Measurements from ENCODE around the gene JPH2.
"Not testable (repeated sequence)": the region's sequence is repeated elsewhere in the genome, so short reads cannot be mapped to it uniquely, and the experiment has no call there.

The JPH2 gene

DNA sequence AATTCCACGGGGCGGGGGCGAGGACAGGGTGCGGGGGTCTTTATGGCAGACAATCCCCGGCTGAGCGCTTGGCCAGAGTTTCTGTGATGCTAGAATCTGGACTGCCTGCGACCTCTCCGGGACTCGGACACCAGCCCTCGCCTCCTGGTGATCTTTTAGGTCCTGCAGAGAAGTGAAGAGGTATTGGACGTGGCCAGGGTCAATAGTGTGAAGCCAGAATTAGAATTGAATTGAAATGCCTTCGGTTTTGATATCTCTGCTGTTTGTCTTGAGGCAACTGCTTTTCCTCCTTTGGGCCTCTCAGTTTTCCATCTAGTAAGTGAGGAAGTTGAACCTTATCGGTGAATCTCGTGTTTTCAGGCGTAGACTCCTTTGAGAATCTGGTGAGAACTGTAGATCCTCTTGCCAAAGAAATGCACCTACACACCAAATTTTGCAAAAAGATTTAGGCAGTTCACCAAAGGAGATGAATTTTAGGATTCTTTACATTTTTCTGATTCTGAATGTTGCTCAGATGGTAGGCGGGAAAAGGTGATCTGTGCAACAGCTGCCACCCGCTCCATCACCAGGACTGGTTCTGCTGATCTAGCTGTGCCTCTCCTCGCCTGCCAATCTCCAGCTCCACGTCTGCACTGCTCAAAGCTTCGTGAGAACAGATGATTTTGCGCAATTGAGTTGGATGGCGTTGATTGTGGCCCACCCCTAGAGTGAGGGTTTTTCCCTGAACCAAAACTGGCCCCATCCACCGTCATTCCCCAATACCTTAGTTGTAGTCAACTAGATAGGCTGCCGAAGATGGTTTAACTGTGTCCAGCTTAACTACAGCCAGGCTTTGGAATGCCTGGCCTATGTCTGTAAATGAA lies 24.4 kb upstream of the JPH2 start:
- no peak for DNase-seq

DNA sequence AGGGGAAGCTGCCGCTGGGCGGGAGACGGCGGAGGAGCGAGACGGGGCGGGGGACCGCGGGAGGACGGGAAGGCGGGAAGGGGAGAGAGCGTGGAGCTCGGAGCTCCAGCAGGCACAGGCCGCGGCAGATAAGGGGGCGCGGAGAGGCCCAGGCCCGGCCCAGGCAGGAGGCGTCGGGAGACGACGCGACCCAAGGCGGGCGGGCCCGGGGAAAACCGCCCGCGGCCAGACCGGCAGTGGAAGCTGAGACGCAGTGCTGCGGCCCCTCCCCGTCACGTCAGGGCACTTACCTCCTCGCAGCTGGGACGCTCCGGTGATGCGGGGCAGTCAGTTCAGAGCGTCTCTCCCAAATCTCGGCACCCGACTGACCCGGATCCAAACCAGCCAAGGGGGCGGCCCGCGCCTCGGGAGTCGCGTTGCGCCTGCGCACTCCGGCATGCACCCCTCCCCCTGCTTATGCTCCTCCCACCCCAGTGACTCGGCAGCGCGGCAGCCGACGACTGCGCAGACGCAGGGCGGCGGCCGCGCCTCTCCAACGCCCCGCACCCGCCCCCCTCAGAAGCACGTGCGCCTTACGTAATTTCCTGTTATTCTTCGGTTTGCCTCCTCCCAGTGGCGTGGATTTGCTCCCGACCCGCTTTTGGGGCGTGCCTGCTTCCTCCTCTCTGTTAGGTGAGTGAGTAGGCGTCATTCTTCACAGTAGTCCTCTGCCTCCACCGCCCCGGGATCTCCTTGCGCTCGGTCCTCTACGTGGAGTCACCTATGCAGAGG lies 23.6 kb upstream of the JPH2 start, which contains the start of gene OSER1:
Gene OSER1, minus strand, starts transcription at position 366 of the 771 bp plus-strand sequence. CDS start 3,814 bp downstream, outside the sequence.
- peak; percentile 98 for DNase-seq

DNA sequence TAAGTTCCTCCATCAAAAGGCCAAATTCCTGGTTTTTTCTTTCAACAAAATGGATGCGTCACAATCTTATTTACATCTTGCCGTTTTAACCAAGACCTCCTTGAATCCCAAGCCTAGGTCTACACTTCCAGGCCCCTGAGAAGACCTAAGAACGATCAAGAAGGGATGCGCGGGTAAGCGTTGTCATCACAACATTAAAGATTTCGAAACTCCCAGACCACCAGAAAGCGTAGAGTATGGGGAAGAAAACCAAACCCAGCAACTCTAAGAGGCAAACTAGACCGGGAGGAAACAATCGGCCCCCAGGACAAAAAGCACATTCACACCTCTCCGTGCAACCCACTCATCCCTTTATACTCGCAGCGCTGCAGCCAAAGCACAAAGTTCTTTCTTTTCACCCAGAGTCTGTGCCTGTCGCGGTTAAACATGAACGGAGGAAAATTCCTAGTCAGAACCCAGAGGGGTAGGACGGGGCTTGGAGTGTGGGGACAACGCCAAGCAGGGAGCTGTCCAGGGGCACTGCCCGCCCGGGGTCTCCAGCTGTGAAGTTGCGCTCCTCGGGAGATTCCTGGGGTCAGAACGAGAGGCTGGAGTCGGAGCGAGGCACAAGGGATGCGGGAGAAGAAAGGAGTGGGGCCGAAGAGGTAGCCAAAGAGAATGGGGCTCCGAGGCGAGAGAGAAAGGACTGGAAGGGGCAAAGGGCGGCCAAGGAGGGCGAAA lies 22.9 kb upstream of the JPH2 start:
- peak; percentile 34 for DNase-seq

DNA sequence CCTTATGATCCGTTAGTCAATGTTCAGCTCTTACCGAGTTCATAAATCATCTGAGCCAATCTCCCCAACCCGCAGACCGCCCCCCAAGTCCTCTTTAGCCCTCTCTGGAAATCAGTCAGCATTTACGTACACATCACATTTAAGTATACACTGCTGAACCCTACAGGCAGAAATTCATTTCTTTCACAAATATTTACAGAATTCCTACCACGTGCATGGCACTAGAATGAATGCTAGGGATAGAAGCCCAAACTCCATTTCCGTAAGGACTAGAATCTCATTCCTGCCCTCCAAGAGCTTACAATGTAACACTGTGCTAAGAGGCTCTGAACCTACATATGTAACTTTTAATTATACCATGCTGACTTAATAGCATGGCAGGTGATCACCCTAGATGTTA lies 21.8 kb upstream of the JPH2 start:
- DNase-seq, result no peak

DNA sequence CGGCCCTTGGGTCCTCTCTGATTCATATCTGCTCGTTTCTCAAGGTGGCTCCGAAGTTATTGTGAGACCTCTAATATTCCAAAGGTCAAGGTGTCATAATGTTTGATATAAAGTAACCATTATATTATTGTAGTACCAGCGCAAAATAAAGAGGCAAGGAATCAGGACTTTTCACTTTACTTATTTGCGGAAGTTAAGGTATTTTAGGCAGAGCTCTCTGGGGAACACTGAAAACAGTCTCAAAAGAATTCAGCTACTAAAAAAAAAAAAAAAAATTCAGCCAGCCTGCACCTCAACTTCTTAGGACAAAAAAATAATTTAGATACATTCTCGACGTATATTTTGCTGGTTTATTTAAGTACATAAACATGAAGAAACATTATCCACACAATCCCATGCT lies 21.2 kb upstream of the JPH2 start:
- no peak for DNase-seq

DNA sequence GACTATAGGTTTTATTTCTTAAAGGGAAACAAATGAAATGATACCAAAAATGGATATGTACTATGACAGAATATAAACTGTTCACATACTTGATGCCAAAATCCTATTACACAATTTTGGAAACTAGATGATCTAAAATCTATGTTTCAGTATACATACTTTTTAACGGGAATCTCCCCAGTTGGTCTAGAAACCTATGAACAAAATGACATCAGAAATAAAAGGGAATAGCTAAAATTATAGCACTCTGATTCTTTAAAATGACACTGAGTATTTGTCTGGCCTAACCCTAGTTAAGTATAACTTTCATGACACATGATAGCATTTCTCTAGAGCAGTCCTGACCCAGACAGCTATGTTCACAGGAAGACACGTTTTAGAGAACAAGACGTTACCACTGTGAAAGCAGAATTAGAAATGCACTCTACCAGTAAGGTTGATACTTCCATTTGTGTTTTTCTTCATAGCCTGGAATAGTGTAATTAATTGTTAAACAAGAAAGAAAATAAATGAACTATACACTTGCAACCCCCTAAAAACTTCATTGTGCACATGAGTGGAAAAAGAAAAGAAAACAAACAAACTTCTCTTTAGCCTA lies 20.2 kb upstream of the JPH2 start:
- no peak for DNase-seq

DNA sequence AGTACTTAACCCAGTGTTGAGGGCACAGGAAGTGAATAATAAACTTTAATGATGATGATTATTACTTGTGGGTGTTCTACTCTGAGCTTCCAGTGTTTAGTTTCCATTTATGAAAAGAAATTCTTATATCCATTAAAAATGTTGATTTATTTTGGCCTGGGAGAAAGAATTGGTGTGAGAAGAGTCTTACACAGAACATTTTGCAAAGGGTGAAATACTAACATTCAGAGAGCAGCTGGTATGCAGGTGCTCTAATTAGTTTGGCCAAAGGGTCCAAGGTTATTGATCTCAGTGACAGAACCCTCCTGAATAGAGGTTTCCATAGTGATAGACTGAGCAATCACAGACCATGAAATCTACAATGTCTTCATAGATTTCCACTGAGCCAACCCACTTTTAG lies 19.1 kb upstream of the JPH2 start:
- no peak for DNase-seq

DNA sequence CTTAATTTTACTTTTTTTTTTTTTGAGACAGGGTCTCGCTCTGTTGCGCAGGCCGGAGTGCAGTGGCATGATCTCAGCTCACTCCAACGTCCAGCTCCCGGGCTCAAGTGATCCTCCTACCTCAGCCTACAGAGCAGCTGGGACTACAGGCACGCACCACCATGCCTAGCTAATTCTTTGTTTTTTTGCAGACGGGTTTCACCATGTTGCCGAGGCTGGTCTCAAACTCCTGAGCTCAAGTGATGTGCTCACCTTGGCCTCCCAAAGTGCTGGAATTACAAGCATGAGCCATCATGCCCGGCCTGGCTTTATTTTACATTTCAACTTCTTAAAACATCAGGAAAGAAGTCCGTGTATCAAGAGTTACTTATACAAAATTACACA lies 17.8 kb upstream of the JPH2 start:
- no peak for DNase-seq

DNA sequence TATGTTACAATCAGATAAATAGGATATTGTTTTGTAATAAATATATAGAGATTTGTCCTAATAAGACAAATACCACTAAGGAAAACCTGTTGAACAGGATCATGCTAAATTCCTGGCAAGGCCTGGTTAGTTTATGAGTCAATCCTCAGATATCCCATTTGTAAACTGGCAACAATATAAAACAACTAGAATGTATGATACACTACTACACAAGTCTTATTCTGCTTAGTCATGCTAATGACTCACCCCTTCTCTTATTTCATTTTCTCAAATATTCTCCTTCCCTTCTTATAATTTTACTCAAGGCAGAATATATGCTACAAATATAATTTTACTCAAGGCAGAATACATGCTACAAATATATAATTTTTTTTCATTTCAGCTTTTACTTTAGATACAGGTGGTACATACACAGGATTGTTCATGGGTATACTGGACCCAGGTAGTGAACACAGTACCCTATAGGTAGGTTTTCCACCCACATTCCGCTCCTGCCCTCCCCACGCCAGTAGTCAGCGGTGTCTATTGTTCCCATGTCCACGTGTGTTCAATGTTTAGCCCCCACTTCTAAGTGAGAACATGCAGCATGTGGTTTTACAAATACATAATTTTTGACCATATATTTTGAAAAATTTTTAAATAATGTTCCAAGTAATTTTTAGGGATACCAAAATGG lies 17.3 kb upstream of the JPH2 start:
- no peak for DNase-seq

DNA sequence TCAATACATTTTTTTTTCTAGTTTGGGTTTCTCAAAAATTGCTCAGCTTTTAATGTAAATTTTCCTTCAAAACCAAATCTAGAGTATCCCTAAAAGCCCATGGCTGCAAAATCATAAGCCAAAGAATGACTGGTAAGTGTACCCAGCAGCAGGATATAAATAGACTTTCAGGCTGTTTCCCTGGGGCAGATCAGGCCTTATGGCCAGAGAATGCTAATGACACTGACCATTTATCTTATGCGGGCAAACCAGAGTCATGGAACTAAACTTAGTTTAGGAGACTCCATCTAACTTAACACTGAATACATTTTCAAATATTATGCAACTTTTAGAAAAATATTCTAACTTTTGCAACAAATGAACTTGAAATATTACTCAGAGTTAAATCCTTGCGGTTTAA lies 16.2 kb upstream of the JPH2 start:
- DNase-seq, result no peak

DNA sequence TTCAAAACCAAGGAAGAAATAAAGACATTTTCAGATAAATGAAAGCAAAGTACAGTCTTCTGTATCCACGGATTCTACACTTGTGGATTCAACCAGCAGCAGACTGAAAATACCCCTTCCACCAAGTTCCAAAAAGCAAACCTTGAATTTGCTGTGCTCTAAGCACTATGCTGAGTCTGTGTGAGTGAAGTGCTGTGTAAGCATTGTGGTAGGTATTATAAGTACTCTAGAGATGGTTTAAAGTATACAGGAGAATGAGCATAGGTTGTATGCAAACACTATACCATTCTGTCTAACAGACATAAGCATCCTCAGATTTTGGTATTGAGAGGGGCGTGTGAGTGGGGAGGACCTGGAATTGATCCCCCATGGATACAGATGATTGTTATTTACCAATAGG lies 14.0 kb upstream of the JPH2 start:
- DNase-seq, result no peak

DNA sequence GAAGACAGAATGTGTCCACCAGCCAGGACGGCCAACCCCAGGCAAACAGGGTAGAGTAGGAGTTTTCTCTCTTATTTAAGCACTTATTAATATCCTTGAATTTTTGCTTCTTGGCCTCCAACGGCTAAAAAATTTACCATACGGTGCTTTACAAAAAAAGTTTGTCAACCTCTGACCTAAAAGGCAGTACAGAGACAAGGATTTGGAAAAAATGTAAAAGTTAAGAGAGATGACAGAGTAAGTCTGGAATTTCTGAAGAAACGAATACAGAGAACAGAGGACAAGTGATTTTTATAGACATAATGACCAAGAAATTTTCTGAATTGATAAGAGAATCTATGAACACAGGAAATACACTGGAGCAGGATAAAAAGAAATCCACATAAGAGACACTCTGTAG lies 13.4 kb upstream of the JPH2 start:
- no peak for DNase-seq

DNA sequence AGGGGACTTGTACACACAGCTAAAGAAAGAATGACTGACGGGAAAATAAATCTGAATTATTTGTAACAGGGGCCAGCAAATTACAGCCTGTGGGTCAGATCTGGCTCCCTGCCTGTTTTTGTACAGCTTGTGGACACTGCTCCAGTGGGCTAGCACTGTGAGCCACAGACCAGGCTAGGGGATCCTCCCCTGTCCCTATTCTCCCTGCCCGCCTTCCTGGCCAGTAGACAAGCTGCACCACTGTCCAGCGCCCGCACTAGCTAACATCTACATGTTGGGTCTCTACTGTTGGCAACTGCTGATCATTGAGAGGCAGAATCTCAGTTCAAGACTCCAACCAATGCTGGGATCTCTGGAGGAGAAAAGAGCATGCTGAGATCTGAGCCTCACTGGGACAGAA lies 12.9 kb upstream of the JPH2 start:
- DNase-seq, result no peak

DNA sequence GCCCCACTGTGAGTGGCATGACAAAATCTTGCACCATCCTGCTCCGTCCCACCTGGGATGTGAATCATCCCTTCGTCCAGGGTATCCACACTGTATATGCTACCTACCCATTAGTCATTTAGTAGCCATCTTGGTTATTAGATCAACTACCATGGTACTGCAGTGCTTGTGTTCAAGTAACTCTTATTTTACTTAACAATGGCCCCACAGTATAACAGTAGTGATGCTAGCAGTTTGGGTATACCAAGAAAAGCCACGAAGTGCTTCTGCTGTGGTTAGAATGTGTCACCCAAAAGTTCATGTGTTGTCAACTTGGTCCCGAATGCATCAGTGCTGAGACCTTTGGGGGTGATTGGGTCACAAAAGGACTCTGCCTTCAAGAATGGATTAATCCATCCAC lies 11.9 kb upstream of the JPH2 start:
- no peak for DNase-seq

DNA sequence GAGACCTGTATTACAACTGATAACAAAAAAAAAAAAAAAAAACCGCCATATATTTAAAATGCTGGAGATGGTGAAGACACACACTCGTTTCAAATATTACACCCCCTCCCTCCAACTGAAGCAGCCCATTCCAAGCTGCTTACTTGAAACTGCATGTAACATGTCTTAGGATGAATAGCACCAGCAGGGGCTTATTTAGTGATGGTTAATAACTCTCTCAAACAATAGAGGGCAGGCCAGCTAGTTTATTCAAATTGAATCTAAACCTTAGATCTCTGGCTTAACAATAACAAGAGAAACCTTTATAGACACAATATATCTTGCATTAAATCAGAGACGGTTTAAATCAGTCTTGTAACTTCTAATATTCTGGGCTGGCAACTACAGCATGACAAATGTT lies 9.3 kb upstream of the JPH2 start:
- DNase-seq, result no peak

DNA sequence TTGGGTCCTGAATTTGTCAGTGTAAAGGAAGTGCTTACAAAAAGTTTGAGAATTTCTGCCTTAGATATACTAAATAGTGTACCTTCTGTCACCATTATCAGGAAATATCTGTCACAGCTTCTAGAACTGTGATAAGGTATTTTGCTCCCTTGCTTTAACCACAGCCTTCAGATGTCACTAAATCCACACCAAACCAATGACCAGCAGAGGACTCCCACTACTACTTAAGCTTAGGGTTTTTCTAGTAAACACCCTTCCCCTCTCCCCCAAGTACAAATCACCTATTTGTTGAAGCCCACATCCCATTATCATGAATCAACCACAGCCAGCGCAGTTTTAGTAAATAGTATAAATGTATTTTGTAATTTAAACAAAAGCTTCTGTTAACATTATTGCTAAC lies 8.6 kb upstream of the JPH2 start:
- DNase-seq, result no peak

DNA sequence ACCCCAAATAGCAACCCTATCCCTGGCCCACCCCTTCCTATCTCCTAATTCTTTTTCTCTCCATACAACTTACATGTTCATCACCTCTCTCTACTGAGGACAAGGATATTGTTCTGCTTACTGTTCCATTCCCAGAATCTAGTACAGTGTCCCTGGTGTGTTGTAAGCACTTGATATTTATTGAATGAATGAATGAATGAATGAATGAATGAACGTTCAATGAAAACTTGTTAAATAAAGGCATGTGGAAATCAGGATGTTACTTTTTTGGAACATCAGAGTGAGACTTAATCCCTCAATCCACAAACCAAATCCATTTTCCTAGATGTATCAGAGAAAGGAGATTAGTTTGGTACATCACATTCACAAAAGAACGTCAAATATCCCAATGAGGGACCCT lies 6.8 kb upstream of the JPH2 start:
- no peak for DNase-seq

DNA sequence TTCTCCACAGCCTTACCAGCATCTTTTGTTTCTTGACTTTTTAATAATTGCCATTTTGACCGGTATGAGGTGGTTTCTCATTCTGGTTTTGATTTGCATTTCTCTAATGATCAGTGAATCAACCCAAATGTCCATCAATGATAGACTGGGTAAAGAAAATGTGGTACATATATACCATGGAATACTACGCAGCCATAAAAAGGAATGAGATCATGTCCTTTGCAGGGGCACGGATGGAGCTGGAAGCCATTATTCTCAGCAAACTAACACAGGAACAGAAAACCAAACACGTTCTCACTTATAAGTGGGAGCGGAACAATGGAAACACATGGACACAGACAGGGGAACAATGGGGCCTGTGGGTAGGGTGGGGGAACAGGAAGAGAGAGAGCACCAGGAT lies 4.7 kb upstream of the JPH2 start:
- not testable (repeated sequence) for DNase-seq

DNA sequence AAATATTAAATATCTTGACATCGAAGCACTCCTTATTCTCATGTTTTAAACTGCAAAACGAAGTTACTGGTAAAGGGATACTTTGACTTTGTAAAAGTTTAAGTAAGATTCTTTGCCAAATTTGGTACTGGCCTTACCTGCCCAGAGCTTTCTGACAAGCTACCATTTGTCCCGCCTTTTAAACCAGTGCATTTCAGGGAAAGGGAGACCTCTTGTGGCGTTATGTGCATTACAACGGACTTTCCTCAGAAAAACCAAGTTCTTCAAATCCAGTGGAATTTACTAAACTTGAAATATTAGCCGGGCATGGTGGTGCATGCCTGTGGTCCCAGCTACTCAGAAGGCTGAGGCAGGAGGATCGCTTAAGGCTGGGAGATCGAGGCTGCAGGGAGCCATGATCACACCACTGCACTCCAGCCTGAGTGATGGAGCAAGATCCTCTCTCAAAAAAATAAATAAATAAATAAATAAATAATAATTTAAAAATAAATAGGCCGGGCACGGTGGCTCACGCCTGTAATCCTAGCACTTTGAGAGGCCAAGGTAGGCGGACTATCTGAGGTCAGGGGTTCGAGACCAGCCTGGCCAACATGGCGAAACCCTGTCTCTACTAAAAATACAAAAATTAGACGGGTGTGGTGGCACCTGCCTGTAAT lies 3.3 kb upstream of the JPH2 start:
- peak; percentile 65 for DNase-seq

DNA sequence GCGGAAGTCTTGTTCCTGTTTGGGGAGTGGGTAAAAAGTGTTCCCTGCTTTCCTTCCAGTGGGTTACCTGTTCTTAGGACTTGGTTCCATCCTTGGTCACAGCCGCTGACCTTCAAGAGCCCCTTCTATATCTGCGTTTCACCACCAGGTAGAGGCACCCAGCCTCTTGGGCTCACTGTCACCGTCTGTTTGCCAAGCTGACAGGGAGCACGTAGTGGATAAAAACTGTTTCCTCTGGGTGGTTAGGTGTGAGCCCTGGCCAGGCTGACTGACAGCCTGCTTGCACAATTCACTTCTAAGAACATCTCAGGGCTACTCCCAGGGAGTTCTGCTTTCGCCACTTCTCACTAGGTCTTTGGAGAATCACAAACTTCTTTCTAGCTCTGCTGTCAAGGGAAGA lies 1.8 kb upstream of the JPH2 start:
- no peak for DNase-seq

DNA sequence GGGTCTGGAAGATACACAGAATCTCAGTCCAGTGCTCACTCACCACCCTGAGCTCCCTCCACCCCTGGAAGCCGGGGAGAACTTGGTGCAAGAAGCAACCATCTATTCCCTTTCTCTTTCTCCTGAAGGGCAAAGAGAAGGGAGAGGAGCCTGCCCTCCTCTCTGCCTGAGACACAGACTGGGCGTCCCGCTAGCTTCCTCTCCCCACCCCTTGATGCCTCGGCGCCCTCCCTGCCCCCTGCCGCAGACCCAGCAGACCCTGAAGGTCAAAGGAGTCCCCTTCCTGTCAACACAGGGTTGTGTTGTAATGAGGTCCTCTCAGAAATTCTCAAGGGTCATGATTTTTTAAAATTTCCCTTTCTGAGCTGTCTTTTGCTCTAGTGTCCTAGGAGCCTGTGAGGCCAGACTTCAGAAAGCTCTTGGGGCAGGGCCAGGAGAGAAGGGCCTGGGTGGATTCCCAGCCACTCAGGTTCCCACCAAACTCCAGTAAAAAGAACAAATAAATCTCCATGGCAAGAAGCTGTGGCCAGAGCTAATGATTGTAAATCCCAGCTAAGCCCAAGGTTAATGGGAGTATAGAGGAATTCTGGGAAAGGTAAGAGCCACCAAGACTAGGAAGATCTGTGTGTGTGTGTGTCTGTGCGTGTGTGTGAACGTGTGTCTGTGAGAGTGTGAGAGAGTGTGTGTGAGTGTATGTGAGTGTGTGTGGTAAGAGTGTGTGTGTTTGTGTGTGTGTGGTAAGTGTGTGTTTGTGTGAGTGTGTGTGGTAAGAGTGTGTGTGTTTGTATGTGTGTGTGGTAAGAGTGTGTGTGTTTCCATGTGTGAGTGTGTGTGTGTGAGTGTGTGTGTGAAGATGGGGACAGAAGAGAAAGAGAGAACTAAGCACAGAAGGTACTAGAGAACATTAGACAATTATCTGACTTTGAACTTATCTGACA lies 1.1 kb upstream of the JPH2 start:
- DNase-seq, result no peak
